Activated T-cell treated with anti-CD3 and anti-CD28 coated beads for 48 hours (primary cell): ENCODE data around the gene CCDC3.
A peak's percentile ranks its signal among the peaks of the same experiment; 100 is the strongest.
"Not testable (repeated sequence)": the region's sequence is repeated elsewhere in the genome, so short reads cannot be mapped to it uniquely, and the experiment has no call there.

Experiments
- DNase-seq: peaks from one replicate; pipeline ENCODE4 v3.0.0-alpha.2; 2020; ENCODE audit warnings: low read depth

CCDC3 gene

GRCh38 chr10:13001041-13001886 is at the start of gene CCDC3:
TSS of gene CCDC3 (minus strand) at chr10:13001713. CDS start at chr10:13001570, 143 bp downstream.
- DNase-seq: peak; percentile 21

DNA sequence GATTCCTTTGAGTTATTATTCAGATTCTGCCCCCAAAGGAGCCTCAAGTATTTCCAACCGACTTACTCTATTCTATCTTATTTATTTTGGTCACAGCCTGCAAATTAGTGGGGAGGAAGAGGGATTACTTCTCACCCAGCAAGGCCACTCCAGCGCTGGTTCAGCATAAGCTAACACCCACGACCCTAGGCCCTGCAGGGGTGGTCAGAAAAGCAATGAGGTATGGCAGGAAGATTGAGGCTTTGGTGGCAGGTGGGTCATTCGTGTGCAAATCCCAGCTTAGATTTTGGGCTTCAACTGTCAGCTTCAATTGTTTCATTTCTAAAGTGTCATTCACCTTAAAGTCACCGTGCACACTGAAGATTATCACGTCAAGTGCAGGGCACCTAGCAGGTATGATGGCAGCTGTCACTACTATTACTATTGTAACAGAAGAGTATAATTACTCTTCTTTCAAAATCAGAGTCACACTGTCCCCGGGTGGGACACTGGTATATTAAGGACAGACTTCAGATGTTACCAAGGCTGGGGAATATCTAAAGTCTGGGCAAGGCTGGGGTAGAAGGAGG is 49.7 kb upstream of the CCDC3 start:
- no peak for DNase-seq

GRCh38 chr10:13049774-13050420 is 48.4 kb upstream of the CCDC3 start:
- no peak for DNase-seq

DNA sequence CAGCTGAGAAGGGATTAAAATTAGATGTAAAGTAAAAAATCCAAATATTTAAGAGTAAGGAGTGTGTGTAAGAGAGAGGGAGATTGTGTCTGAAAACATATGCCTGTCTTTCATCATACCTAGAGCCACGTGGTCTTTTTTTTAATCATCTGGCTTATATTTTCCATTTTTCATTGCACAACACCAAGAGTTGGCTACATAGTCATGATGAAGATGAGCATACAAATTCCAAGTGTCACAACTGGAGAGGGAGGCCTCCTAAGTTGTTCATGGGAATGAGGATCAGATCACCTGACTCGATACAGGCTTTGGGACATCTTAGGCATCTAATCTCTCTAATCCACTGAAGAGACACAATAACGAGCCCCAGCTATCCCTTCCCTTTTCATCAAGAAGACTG is 47.2 kb upstream of the CCDC3 start:
- no peak for DNase-seq

- DNase-seq: no peak
These were observed 46.2 kb upstream of the CCDC3 start for GRCh38 chr10:13047529-13048206.

GRCh38 chr10:13046851-13047528 is 45.5 kb upstream of the CCDC3 start:
- DNase-seq: no peak

- no peak for DNase-seq
These were observed 42.0 kb upstream of the CCDC3 start for GRCh38 chr10:13043520-13043919.

DNA sequence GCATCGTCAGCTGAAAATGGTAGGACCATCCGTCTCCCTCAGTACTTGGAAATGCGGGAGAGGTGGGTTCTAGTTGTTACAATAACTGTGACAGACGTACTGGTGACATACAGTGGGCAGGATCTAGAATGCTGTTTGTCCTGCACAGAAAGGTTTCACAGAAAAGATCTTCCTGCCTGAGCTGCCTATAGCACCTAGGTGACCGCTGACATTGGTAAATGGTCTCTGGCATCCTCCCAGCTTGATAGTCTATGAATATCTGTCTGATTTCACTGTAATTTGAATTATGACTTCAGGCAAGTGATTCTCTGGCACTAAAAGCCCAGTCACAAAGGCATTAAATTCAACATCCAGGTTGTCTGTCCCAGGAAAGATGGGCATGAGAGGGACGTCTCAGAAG is 38.2 kb upstream of the CCDC3 start:
- DNase-seq: no peak

- DNase-seq: no peak
These were observed 36.9 kb upstream of the CCDC3 start for GRCh38 chr10:13038391-13038790.

DNA sequence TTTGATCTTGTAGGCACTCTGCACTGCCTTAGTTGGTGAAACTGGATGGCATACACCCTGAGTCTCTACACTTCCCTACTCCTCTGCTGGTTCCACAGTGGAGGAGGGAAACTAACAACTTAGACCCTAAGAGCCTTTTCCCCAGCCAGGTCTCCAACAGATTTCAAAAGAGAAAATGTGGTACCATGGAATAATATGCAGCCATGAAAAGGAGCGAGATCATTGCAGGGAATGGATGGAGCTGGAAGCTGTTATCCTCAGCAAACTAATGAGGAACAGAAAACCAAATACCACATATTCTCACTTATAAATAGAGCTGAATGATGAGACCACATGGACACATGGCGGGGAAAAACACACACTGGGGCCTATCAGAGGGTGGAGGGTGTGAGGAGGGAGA is 36.3 kb upstream of the CCDC3 start:
- no peak for DNase-seq

GRCh38 chr10:13036841-13037240 is 35.3 kb upstream of the CCDC3 start:
- no peak for DNase-seq

DNA sequence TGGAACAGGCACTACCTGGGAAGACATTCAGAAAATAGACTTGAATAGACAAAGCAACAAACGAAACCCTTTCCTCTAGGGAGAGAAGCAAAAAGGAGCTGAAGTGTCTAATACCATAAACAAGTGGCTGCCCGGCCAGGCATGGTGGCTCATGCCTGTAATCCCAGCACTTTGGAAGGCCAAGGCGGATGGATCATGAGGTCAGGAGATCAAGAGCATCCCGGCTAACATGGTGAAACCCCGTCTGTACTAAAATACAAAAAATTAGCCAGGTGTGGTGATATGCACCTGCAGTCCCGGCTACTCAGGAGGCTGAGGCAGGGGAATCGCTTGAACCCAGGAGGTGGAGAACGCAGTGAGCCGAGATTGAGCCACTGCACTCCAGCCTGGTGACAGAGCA is 34.2 kb upstream of the CCDC3 start:
- DNase-seq: not testable (repeated sequence)

- no peak for DNase-seq
These were observed 25.4 kb upstream of the CCDC3 start for GRCh38 chr10:13026873-13027272.

- DNase-seq: no peak
These were observed 22.2 kb upstream of the CCDC3 start for GRCh38 chr10:13023754-13024153.

DNA sequence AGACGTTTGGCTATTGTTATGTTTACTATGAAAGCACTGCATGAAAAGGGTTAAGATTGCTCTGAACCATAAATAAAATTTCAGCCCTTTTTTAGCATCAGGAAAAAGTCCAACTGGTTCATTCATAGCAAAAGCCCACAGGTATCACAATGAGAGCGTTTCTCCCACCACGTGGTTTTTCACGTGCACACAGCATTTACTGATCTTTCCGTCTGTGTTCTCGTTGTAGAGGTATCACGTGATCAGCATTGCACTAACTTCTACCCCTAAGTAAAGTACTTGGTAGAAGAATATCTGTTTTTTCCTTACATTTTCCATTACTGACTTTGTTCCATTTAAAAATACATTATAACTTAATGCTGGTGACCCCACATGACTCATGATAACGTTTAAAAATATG is 17.8 kb upstream of the CCDC3 start:
- no peak for DNase-seq

DNA sequence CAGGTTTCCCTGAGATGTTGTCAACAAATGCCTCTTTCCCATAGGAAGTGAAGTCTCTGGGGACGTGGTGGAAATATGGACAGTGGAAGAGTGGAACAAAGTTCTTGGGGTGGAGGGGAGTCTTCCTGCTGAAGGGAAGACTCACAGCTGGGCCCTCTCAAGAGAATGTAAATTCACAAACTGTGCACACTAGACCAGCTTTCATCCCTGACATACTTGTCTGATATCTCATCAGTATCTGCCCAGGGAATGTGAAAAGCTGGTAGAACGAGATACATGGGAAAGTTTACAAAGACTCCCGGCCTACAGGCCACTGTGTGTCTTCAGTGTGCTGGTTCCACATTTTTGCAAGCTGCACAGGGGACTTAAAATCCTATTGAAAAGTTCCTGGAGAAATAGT is 16.7 kb upstream of the CCDC3 start:
- no peak for DNase-seq

DNA sequence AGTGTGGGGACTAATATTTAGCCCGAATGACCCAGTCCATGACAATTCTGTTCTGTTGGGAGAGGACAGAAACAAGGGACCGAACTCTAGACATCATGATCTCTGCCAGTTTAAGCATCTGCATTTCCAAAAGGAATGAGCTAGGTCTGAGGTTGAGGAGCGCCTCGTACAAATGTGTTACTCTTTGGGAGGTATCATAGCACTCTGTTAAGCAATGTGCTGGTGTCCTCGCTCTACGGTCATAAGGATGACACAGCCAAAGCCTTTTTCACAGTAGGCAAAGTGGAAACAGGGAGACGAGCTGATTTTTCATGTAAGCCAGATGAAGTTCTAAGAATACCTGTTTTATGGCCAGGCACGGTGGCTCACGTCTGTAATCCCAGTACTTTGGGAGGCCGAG is 15.4 kb upstream of the CCDC3 start:
- DNase-seq: no peak

- DNase-seq: no peak
These were observed 14.9 kb upstream of the CCDC3 start for GRCh38 chr10:13016426-13016825.

DNA sequence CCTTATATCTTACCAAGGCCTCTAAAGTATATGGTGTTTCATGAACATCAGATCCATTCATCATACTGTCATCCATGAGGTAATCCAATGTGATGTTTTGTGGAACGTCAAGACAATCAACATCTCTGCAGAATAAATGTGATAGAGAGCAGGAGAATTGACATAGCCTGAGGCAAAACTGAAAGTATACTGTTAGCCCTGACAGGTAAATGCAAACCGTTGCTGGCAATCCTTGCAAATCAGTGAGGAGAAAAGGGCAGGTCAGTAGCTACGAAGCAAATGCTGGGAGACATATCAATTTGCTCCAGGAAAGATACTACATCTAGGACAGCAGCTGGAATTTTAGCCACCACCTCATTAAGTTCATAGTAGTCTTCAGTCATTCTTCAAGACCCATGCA is 4.5 kb upstream of the CCDC3 start:
- no peak for DNase-seq

DNA sequence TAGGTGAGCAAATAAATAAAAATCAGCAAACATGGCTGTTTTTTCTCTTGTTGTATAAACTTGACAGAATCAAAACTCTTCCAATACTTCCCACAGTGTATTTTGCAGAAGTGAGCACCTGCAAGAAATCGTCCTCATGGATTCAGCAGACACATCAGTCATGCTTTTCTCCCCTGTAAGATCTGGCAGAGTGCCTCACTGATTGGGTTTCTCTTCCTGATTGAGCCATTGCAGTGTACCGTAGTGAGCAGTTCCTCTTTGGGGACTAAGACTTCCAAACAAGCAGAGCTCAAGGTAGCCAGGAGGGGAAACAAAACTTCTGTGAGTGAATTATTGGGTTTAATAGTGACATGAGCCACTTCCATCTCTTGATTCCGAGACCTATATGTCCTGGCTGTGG is 2.2 kb upstream of the CCDC3 start:
- DNase-seq: no peak

DNA sequence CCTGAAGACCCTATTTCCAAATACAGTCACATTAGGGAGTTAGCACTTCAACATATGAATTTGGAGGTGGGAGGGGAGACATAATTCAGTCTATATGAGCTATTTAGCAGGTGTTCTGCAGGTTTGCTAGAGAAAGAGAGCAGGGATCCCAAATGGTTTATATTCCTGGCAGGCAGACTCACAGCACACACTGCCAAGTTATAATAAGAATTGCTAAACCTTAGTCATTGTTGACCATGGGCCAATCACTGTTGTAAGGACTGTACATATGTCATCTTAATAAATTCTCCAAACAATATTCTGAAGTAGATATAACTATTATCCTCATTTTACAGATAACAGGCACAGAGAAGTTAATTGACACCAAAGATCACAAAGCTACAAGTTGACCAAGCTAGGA is 1.5 kb upstream of the CCDC3 start:
- no peak for DNase-seq

DNA sequence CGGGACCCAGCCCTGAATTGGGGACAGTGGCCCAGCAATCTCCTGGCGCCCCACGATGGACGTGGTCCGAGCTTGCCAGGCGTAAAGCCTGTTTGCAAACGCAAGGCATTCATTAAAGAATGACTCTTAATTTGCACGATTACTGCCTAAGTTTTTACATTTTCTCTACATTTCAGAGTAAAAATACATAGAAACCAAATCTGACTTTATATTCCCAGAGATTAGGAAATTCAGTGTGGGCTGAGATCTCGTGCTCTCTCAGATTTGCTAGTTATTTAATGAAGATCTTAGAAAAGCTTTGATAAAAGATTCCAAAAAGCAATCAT is 337 bp upstream of the CCDC3 start:
- DNase-seq: no peak
